Endometrial microvascular endothelial cells (primary cell): ENCODE results near the gene CLEC19A. TPM values are rescaled to one million over a fixed set of nuclear protein-coding genes. Genes with fewer than 3 reads are reported as not detected.
"Not testable (repeated sequence)": the region's sequence is repeated elsewhere in the genome, so short reads cannot be mapped to it uniquely, and the experiment has no call there.

ENCODE experiments used
- in situ Hi-C: cut with HindIII; loops from 2 replicates; pipeline ENCODE4 v1.10.0; 2017; ENCODE audit warnings: low sequenced_read_pairs, low pct_unique_long_range_greater_than_20kb; ENCODE audit errors: inconsistent ontology term
- total RNA-seq: library from RNA; depleted of rRNA; stranded (reverse); fragments of >200 nt; gene quantifications from one replicate; pipeline ENCODE4 v1.2.3, GENCODE V29; 2015; ENCODE audit errors: inconsistent ontology term

CLEC19A gene
- total RNA-seq, 1 donor from 2014 or later = not detected

DNA sequence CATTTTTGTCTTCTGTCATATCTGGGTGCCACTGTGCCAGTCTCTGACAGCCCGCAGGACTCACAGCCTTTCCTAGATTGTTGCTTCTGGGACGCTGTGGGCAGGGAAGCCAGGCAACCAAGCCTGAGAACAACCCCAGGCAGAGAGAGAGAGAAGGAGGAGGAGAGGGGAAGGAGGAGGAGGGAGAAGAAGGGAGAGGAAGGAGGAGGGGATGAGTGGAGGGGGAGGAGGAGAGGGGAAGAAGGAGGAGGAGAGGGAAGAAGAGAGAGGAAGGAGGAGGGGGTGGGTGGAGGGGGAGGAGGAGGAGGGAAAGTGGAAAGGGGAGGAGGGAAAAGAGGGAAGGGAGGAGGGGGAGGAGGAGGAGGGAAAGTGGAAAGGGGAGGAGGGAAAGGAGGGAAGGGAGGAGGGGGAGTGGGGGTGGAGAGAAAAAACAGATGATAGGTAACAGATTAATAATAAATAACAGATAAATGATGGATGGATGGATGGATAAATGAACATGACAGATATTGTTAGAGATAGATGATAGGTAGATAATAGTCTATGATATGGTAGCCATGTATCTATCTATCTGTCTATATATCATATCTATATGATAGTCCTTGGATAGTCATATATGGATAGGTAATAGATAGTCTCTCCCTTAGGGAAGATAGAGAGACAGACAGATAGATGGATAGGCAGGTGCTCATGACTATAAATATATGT, 29.3 kb downstream of the CLEC19A start:
- in situ Hi-C loops = no loop called here

DNA sequence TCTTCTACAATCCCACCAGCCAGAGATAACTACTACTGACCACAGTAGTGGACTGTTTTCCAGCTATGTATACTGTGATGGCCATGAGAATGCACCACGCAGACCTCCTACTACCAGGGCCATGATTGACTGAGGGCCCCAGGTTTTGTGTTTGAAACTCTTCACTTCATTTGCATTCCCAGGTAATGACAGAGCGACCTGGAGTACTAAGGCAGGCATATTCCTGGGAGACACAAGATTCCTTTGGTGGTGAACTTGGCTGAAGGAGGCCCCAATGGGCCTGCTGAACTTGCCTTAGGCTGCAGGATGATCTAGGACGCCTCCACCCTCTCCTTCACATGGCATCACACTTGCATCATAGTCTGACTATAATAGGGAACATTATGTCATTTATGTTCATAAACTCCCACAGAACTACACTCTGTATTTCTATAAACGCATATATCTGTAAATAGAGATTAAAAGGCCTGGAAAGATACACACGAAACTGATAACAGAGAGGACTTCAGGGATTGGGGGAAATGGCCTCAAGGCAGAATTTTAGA, 30.4 kb downstream of the CLEC19A start:
- in situ Hi-C loops = no loop called here

DNA sequence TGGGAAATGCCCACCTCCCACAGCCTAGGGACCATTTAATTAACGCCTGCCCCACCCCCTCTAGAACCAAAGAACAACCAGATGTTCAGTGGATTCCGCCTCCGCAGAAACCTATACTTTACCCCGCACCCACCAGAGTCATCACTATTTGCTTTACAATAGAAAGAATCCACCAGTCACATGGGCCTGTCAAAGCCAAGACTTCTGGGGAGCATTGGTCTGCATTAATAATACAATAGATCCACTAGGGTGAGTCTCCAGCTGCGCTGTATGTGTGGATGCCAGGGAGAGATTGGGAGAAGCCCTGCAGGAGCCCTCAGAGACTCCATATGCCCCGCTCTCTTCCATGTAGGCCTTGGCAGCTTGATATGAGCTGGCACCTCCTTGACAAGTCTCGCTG, 31.3 kb downstream of the CLEC19A start:
- in situ Hi-C loops = no loop called here

DNA sequence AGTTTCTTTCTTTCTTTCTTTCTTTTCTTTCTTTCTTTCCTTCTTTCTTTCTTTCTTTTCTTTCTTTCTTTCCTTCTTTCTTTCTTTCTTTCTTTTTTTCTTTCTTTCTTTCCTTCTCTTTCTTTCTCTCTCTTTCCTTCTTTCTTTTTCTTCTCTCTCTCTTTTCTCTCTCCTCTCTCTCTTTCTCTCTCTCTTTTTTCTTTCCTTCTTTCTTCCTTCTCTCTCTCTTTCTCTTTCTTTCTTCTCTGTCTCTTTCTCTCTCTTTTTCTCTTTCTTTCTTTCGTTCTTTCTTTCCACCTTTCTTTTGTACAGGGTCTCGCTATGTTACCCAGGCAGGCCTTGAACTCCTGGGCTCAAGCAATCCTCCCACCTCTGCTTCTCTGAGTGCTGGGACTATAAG, 35.7 kb downstream of the CLEC19A start:
- in situ Hi-C loops = not testable (repeated sequence)

DNA sequence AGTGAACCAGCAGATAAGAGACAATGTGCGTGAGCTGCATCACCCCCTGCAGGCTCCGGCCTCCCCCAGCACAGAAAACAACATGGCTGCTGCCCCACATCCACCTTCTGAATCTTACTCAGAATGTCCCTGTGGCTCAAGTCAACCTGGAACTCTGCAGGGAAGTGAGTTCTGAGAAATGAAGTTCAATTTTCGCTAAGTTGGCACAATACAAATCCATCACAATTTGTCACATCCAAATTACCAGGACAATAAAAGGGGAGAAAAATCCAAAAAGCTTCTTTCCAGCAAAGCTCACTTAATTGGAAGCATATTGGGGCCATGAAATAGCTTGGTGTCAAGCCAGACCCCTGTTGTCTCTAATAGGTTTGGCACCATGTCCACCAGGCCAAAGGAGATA, 38.1 kb downstream of the CLEC19A start:
- in situ Hi-C loops = no loop called here

DNA sequence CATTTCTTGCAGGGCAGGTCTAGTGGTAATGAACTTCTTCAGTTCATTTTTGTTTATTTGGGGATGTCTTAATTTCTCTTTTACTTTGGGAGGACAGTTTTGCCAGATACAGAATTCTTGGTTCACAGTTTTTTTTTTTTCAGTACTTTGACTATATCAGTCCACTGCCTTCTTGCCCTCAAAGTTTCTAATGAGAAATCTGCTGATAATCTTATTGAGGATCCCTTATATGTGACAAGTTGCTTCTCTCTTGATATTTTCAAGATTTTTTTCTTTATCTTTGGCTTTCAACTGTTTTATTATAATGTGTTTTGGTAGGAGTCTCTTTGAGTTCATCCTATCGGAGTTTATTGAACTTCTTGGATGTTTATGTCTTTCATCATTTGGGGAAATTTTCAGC, 42.8 kb downstream of the CLEC19A start:
- in situ Hi-C loops = no loop called here

DNA sequence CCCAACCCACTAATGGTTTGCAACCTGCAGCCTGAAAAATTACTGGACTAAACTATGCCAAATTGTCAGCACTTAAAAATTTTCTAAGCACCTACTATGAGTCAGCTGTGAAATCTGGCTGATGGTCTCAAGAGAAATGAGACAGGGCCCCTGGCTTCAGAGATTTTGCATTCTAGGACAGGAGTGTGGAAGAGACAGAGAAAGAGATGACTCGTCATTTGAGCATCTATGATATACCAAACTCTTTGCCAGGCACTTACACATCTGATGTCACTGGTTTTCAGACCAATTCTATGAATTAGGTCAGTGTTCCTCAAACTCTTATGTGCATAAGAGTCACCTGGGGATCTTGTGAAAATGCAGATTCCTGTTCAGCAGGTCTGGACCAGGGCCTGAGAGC, 44.4 kb downstream of the CLEC19A start:
- in situ Hi-C loops = no loop called here

DNA sequence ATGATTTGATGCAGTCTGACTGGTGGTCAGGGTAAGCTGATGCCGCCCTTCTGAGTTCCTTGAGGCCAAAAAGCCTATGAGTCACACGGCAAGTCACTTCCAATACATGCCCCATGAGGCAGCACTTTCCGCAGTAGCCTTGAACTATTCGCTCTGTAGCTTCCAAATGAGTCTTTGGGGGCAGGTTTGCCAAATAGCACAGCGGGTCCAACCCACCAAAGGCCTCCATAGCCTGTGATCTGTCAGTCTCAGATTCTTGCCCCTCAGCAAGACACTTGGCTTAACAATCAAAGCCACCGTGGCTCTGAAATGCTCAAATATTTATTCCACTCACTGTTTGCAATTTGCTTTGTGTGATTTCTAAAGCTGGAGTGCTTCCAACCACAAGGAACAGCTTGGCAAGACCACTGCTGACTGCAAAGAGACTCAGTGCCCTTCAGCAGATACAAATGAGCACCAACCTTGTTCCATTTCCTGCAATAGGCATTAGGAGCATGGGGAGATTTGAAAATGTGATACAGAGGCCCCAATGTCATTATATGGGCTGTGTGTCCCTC, 45.4 kb downstream of the CLEC19A start:
- in situ Hi-C loops = no loop called here

DNA sequence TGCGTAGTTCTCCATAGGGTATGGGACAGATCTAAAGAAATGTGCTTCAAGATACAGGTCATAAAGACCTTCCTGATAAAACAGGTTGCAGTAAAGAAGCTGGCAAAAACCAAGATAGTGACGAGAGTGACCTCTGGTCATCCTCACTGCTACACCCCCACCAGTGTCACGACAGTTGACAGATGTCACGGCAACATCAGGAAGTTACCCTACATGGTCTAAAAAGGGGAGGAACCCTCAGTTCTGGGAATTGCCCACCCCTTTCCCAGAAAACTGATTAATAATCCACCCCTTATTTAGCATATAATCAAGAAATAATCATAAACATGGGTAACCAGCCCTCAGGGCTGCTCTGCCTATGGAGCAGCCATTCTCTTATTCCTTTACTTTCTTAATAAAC, 46.3 kb downstream of the CLEC19A start:
- in situ Hi-C loops = no loop called here

DNA sequence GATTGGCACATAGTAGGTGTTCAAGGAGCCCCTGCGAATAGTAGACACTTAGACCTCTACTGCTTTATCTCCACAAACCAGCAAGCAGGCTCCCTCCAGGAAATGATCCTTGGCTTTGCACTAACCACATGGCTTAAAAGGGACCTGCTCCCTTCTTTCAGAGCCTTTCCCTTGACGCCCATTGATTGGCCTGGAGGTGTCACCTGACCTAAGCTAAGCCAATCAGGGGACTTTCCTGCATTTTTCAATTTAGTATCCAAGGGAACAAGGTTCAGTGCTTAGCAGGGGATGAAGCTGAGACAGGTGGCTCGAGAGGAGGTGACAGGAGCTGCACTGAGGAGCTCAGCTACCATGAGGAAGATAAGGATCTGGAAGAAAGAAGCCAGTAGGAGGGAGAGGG, 52.8 kb downstream of the CLEC19A start:
- in situ Hi-C loops = no loop called here

DNA sequence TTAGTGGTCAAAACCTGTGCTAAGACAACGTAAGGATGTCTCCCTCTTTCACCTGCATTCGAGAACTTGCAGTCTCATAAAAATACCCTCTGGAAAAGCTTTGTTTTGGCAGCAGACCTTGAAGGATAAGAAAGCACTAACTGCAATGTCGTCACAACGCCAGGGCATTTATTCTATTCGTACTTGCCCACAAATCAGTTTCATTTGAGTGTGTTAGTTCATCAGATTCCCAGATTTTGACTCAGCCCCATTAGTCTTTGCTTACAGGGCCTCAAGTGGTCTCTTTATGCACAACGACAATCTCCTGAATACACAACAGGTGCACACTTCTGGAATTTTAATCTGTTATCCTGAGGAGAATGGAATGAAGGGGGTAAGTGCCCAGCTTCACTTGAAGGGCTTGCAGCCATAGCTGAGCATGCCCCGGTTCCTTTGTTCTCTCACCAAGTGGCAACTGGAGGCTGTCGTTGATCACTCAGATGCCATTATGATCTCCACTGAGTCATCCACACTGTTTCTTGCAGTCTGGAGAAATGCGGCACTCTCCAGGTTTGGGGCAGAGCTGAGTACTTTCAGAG, 58.8 kb downstream of the CLEC19A start:
- in situ Hi-C loops = no loop called here

DNA sequence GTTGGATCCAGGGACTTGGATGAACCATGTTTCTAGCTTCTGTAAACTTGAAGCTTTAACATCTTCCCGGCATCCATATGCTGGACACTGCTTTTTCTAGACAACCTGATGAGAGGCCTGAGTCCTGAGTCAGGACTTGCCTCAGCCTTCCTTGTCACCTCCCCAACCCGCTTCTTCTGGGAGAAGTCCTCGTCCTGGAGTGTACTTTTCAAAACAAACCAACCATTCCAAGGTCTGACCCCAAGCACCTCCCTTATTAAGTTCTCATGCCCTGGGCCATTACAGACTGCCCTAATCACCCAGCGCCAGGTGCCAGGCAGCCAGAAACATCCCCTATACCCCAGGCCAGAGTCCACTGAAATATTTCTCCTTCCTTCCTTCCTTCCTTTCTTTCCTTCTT, 59.4 kb downstream of the CLEC19A start:
- in situ Hi-C loops = no loop called here

DNA sequence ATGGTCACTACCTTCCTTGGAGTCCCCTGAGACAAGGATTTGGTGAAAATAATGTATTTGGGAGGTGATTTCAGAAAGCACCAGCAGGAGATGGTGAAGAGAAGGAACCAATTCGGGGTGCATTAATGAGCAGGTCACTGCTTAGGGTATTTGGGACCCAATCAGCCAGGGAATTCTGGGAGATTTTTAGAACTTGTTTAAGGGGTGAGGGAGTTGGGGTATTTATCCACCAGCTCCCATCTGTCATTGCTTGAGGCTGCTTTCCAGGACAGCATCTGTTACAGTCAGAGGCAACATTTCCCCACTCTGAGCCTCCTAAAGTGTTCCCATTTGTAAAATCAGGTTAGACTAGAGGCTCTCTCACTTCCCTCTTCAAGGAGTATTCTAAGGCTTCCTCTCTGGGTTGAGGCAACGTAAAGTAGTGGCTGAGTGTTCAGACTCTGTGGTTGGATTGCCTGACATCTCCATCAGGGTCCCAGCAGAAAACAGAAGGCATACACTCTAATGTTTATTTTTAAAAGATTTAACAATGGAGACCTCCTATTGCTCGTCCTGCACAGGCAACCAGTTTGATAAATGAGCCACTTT, 60.9 kb downstream of the CLEC19A start:
- in situ Hi-C loops = no loop called here

DNA sequence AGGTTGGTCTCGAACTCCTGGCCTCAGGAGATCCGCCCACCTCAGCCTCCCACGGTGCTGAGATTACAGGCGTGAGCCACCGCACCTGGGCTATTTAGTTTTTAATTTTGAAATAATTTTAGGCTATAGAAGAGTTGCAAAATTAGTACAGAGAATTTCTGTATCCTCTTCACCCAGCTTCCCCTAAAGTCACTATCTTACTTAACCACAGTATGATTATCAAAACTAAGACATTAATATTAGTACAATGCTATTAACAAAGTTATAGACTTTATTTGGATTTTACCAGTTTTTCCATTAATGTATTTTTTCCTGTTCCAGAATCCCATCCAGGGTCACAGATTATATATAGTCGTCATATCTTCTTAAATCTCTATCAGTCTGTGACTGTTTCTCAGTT, 62.6 kb downstream of the CLEC19A start:
- in situ Hi-C loops = no loop called here

DNA sequence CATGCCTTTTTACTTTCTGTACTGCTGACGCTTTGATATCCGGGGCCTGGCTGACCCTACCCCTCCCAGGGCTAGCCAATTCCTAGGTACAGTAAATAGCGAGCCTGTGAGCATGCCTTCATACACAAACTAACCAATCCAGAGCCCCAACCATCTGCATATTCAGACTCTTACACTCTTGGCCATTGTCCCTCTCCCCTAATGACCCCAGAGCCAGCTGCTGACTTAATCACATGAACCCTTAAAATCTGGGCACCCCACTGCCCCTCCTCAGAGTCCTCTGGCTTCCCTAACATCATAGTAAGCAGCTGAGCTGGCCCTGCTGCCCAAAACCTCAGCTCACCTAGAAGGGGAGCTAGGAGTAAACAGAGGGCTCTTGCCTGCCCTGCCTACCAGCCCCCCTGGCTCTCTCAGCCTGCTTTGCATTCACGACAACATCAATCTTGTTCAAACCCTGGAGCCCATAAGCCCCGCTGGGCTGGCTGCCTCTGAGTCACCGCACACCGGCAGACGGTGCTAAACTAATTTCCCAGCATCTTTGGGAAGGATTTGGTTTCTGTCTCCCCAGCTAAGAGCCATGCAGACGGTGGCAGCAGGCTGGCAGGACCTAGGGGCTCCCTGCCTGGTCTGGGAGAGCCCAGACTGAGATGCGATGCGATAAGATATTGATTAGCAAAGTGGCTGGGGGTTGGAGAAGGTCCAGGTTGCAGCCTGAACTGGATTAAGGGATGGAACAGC, 63.2 kb downstream of the CLEC19A start:
- in situ Hi-C loops = no loop called here

DNA sequence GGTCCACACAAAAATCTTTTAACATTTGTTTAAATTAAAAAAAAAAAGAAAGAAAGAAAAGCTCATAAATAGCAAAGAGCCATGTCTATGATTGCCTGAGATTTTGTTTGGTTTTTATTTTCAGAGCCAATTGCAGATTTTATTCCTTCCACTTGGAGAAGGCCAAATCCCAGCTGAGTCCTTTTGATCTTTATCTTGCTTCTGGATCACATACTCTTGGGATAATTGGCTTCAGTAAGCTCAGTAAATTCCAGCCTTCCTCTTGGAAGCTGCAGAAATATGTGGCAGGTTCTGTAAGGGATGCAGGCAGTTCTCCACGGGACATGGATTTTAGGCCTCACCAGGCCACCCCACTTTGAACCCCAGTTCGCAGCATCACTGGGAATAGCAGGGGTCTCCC, 68.8 kb downstream of the CLEC19A start:
- in situ Hi-C loops = no loop called here

DNA sequence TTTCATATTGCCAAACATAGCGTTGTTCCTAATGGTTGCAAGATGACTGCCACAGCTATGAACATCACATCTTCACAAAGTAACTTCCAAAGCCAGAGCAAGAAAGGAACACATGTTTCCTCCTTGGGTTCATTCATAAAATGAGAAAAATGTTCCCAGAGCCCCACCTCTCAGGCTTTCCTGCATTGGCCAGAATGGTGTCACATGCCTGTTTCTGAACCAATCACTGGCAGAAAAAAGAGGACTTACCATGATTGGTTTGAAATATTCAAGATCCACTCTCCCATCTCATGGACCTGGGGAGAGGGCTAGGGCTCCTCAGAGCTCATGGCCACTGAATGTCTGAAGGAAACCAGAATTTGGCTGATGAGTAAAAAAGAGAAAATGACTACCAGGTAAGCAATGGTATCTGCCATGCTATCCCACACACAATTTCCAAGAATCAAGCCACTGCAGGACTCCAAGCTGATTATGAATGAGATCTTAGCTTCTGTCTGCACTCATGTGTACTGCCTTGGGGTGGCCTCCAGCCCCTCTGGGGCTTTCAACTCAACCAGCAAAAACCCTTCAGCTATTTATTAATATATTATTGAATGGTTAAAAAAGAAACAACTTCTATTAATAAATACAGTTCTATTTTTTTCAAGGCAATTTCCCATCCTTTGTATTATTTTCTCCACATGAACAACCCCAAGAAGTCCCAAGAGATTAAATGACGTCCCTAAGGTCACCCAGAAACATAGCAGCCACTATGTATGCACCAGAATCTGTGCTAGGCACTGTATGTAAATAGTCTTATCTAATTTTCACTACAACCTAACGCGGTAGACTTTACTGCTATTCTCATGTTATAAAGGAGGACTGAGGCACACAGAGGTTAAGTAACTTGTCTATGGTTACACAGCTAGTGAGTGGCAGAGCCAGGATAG, 70.8 kb downstream of the CLEC19A start:
- in situ Hi-C loops = no loop called here

DNA sequence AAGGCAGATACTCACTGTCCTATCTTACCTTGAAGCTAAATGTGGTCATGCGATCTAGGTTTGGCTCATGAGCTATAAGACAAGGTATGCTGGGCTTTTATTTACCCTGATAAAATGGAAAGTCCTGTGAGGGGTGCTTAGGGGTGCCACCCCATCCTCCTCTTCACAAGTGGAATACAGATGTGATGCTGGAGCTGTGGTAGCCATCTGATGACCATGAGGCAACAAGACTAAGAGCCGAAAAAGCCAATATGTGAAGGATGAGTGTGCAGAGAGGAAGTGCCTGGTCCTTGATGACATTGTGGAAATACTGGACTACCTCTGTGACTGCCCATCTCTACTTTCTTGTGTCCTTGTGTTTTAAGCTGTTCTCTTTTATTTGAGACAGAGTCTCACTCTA, 74.0 kb downstream of the CLEC19A start:
- in situ Hi-C loops = no loop called here
